Measurements from ENCODE around the gene FKTN.

- TF ChIP-seq CTCF (IDR thresholded peaks at IDR 0.05) (no peak), POLR2A (IDR thresholded peaks at IDR 0.05) (no peak), EP300 (IDR thresholded peaks at IDR 0.05) (no peak), POLR2AphosphoS5 (IDR thresholded peaks at IDR 0.05) (no peak)
Observed at GRCh38 chr9:105621001-105621400, 63.1 kb downstream of the FKTN start.
